CD14-positive monocyte (primary cell): ENCODE results near the gene MAFF. TPM values are rescaled to one million over a fixed set of nuclear protein-coding genes. Genes with fewer than 3 reads are reported as not detected.

Source experiments
- DNase-seq, 3 donors: peaks; one replicate each; pipeline ENCODE4 v3.0.0-alpha.2; 2011 to 2022
- H2AFZ ChIP-seq: 2 replicates; pipeline ENCODE4 v1.6.0; 2012; ENCODE audit warnings: mild to moderate bottlenecking, low read depth, low read length, inconsistent platforms; ENCODE audit not compliant: insufficient read depth, poor library complexity, severe bottlenecking
- H3K27ac ChIP-seq, 2 donors: 1 replicate in 1 of 2; 2 replicates in 1 of 2; pipeline ENCODE4 v1.5.1; 2012 to 2013; ENCODE audit warnings: low read length in 2 of 2, control low read depth in 1 of 2, inconsistent platforms in 1 of 2, low read depth in 1 of 2, mild to moderate bottlenecking in 1 of 2
- H3K27me3 ChIP-seq, 2 donors: one replicate each; pipeline versions ENCODE4 v1.6.0 to v1.6.1; 2011 to 2013; ENCODE audit warnings: low read length in 2 of 2; ENCODE audit not compliant: control insufficient read depth in 2 of 2, insufficient read depth in 2 of 2
- H3K36me3 ChIP-seq, 2 donors: replicated peaks in 1 of 2; 1 replicate in 1 of 2; 2 replicates in 1 of 2; pipeline versions ENCODE4 v1.5.1 to v1.6.1; 2012 to 2013; ENCODE audit warnings: low read length in 2 of 2, control low read depth in 1 of 2, inconsistent platforms in 1 of 2, mild to moderate bottlenecking in 1 of 2; ENCODE audit not compliant: insufficient read depth in 2 of 2, control insufficient read depth in 1 of 2
- H3K4me1 ChIP-seq, 2 donors: 1 replicate in 1 of 2; 2 replicates in 1 of 2; pipeline versions ENCODE4 v1.5.1 to v1.6.1; 2012 to 2013; ENCODE audit warnings: low read length in 2 of 2, control low read depth in 1 of 2, inconsistent platforms in 1 of 2, mild to moderate bottlenecking in 1 of 2, moderate library complexity in 1 of 2; ENCODE audit not compliant: insufficient read depth in 2 of 2, control insufficient read depth in 1 of 2
- H3K4me2 ChIP-seq: replicated peaks from 2 replicates; pipeline ENCODE3; 2012; ENCODE audit warnings: low read length, moderate library complexity, mild to moderate bottlenecking; ENCODE audit not compliant: poor library complexity, severe bottlenecking; ENCODE audit errors: extremely low read depth
- H3K4me3 ChIP-seq, 3 experiments: fragments of 200-600 bp in 1 of 3; sonication (generic) in 1 of 3; replicated peaks in 1 of 3; 1 replicate in 2 of 3; 2 replicates in 1 of 3; pipeline ENCODE4 v1.5.1; 2011 to 2013; ENCODE audit warnings: low read length in 3 of 3, mild to moderate bottlenecking in 3 of 3, control low read depth in 2 of 3, low read depth in 2 of 3, inconsistent platforms in 1 of 3, moderate library complexity in 1 of 3
- H3K79me2 ChIP-seq: 2 replicates; pipeline ENCODE4 v1.6.0; 2012; ENCODE audit warnings: mild to moderate bottlenecking, control low read depth, inconsistent platforms, low read length, moderate library complexity; ENCODE audit not compliant: insufficient read depth
- H3K9ac ChIP-seq: 2 replicates; pipeline ENCODE4 v1.6.0; 2017; ENCODE audit warnings: low read length, mild to moderate bottlenecking; ENCODE audit not compliant: insufficient read depth, poor library complexity, severe bottlenecking
- H3K9me3 ChIP-seq, 2 donors: replicated peaks in 1 of 2; 1 replicate in 1 of 2; 2 replicates in 1 of 2; pipeline versions ENCODE4 v1.5.1 to v1.6.1; 2012 to 2013; ENCODE audit warnings: low read length in 2 of 2, control low read depth in 1 of 2; ENCODE audit not compliant: control insufficient read depth in 1 of 2, insufficient read depth in 1 of 2
- H4K20me1 ChIP-seq: 2 replicates; pipeline ENCODE4 v1.6.0; 2012; ENCODE audit warnings: mild to moderate bottlenecking, low read length, control low read depth, moderate library complexity; ENCODE audit not compliant: insufficient read depth
- H3K27ac Mint-ChIP-seq, 7 donors: one replicate each; pipeline ENCODE4 v1.8.0; 2020; ENCODE audit warnings: mild to moderate bottlenecking in 7 of 7, mixed read lengths in 7 of 7, moderate library complexity in 6 of 7, inconsistent platforms in 2 of 7
- H3K27me3 Mint-ChIP-seq, 3 donors: one replicate each; pipeline ENCODE4 v1.8.0; 2021 to 2022; ENCODE audit warnings: low read depth in 3 of 3, mild to moderate bottlenecking in 3 of 3, mixed read lengths in 3 of 3, moderate library complexity in 3 of 3, inconsistent platforms in 1 of 3
- H3K36me3 Mint-ChIP-seq, 2 donors: one replicate each; pipeline ENCODE4 v1.8.0; 2020; ENCODE audit warnings: mixed read lengths in 2 of 2, inconsistent platforms in 1 of 2, mild to moderate bottlenecking in 1 of 2
- H3K4me1 Mint-ChIP-seq: one replicate; pipeline ENCODE4 v1.8.0; 2020; ENCODE audit warnings: mild to moderate bottlenecking, mixed read lengths
- H3K4me3 Mint-ChIP-seq, 2 donors: one replicate each; pipeline ENCODE4 v1.8.0; 2020; ENCODE audit warnings: mild to moderate bottlenecking in 2 of 2, mixed read lengths in 2 of 2, moderate library complexity in 1 of 2
- H3K9me3 Mint-ChIP-seq, 7 donors: one replicate each; pipeline ENCODE4 v1.8.0; 2020 to 2022; ENCODE audit warnings: mixed read lengths in 7 of 7, mild to moderate bottlenecking in 6 of 7, moderate library complexity in 6 of 7, inconsistent platforms in 2 of 7
- CTCF ChIP-seq: fragments of 200-600 bp; IDR thresholded peaks from one replicate; pipeline ENCODE4 v1.8.0; 2022; ENCODE audit warnings: antibody characterized with exemption, mild to moderate bottlenecking
- WGBS: methylation state at CpG from one replicate; pipeline ENCODE4 v1.1.5; 2013; ENCODE audit warnings: missing lambda C conversion rate; ENCODE audit not compliant: insufficient coverage; 5-methylcytosine and 5-hydroxymethylcytosine counted together
- intact Hi-C, 2 donors: fragments of 100-400 bp; cut with micrococcal nuclease; formaldehyde crosslinking; loops; one replicate each; pipeline versions ENCODE4 v1.15.0 to v1.15.1; 2023
- polyA plus RNA-seq, 3 donors: library from polyadenylated mRNA; depleted of rRNA in 1 of 3; unstranded in 2 of 3; stranded (reverse) in 1 of 3; fragments of 300-500 nt in 2 of 3; fragments of >200 nt in 1 of 3; fragmentation: Illumina TruSeq in 2 of 3; gene quantifications; 1 replicate in 2 of 3; 2 replicates in 1 of 3; pipeline ENCODE4 v1.2.3, GENCODE V29; 2012 to 2021

The MAFF gene
- polyA plus RNA-seq, 3 donors: 1.5 to 67.3 (median 2.0) TPM

GRCh38 chr22:38180841-38181452, 20.8 kb upstream of the MAFF start:
- H3K27me3 Mint-ChIP-seq: peaks cover 2 to 8% (median 2%) of the 10 kb centered on the region in 3 donors
- peak overlapping the region; percentile 64 to 76 (median 68) for H3K4me3 ChIP-seq
- peaks cover 32 to 47% of the 10 kb centered on the region in 2 donors for H3K4me1 ChIP-seq
- intact Hi-C loops: loop anchor here in 1 of 2 donors (2.0 kb wide), 1 partner anchor 22 kb away; no protein-coding TSS in a partner anchor
- peaks cover 0 to 2% (median 0%) of the 10 kb centered on the region in 7 donors for H3K9me3 Mint-ChIP-seq
- no peaks in the 10 kb centered on the region for H3K27me3 ChIP-seq
- peak overlapping the region; percentile 73 for H3K4me2 ChIP-seq
- DNase-seq: peak; percentile 33 to 81 (median 58)
- H3K79me2 ChIP-seq: no peaks in the 10 kb centered on the region
- H3K36me3 Mint-ChIP-seq: no peaks in the 10 kb centered on the region
- H3K27ac Mint-ChIP-seq: peak overlapping the region; percentile 91 to 99 (median 98)
- H4K20me1 ChIP-seq: no peaks in the 10 kb centered on the region
- peak overlapping the region; percentile 87 to 93 for H3K27ac ChIP-seq
- H3K9ac ChIP-seq: peak overlapping the region; percentile 83
- WGBS: 9% methylated on average over 11 of the region's 14 CpGs
- peaks cover 41% of the 10 kb centered on the region for H3K4me1 Mint-ChIP-seq
- H3K36me3 ChIP-seq: no peaks in the 10 kb centered on the region
- no peak for TF ChIP-seq CTCF
- H3K4me3 Mint-ChIP-seq: peak overlapping the region; percentile 86 to 89
- no peaks in the 10 kb centered on the region for H3K9me3 ChIP-seq
- peak overlapping the region; percentile 67 for H2AFZ ChIP-seq

GRCh38 chr22:38181453-38182200, 20.2 kb upstream of the MAFF start, which contains the start of gene PLA2G6:
TSS of gene PLA2G6 (minus strand) at chr22:38181830. CDS start at chr22:38169426, 12,404 bp downstream.
- peak; percentile 99 to 100 (median 99) for DNase-seq
- peaks cover 0 to 2% (median 0%) of the 10 kb centered on the region in 7 donors for H3K9me3 Mint-ChIP-seq
- under 1% methylated on average over 36 of the region's 48 CpGs for whole genome bisulfite sequencing
- H3K27me3 Mint-ChIP-seq: peaks cover 2 to 8% (median 2%) of the 10 kb centered on the region in 3 donors
- TF ChIP-seq CTCF: no peak
- no peaks in the 10 kb centered on the region for H3K36me3 Mint-ChIP-seq
- intact Hi-C loops: loop anchor here in 1 of 2 donors (2.0 kb wide), 1 partner anchor 21 kb away; no protein-coding TSS in a partner anchor
- peaks cover 34% of the 10 kb centered on the region for H3K4me1 Mint-ChIP-seq
- H3K4me3 Mint-ChIP-seq: peak within 1 kb of the TSS; percentile 86 to 89
- H3K27ac ChIP-seq: peak within 1 kb of the TSS; percentile 87 to 93
- H3K36me3 ChIP-seq: no peaks in the 10 kb centered on the region
- peak within 1 kb of the TSS; percentile 73 for H3K4me2 ChIP-seq
- H3K4me1 ChIP-seq: peaks cover 25 to 40% of the 10 kb centered on the region in 2 donors
- peak within 1 kb of the TSS; percentile 64 to 76 (median 68) for H3K4me3 ChIP-seq
- H3K27me3 ChIP-seq: no peaks in the 10 kb centered on the region
- H4K20me1 ChIP-seq: no peaks in the 10 kb centered on the region
- peak within 1 kb of the TSS; percentile 67 for H2AFZ ChIP-seq
- no peaks in the 10 kb centered on the region for H3K9me3 ChIP-seq
- peak within 1 kb of the TSS; percentile 83 for H3K9ac ChIP-seq
- peak within 1 kb of the TSS; percentile 91 to 99 (median 98) for H3K27ac Mint-ChIP-seq
- no peaks in the 10 kb centered on the region for H3K79me2 ChIP-seq
